Lower leg skin (tissue), 3 donors: ENCODE measurements around the gene DIP2B.

Experiments used
- POLR2A ChIP-seq, 2 donors: fragments of 450-650 bp; IDR thresholded peaks; one replicate each; pipeline ENCODE4 v1.6.1; 2016 to 2017; ENCODE audit warnings: antibody characterized with exemption in 2 of 2, mild to moderate bottlenecking in 1 of 2, moderate library complexity in 1 of 2
- TF ChIP-seq, protein P1 (sequence below), 3 donors: fragments of 450-650 bp; IDR thresholded peaks; one replicate each; pipeline ENCODE4 v1.5.1; 2016; ENCODE audit warnings: antibody characterized with exemption in 3 of 3, mild to moderate bottlenecking in 3 of 3, moderate library complexity in 2 of 3

DNA sequence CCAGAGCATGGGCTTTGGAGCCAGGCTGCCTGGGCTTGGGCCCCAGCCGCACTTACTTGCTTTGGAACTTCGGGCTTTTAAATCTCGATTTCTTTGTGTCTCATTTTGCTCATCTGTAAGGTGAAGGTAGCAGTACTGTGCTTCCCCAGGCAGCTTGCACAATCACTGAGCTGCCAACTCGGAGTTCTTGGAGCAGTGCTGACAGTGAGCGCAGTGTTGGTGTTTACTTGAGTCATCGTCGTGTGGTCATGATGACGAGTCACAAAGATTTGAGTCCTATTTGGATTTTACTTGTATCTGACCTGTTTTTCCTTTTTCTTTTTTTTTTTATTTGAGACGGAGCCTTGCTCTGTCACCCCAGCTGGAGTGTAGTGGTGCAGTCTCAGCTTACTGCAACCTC, 227.8 kb downstream of the DIP2B start:
- TF ChIP-seq, protein P1, sequence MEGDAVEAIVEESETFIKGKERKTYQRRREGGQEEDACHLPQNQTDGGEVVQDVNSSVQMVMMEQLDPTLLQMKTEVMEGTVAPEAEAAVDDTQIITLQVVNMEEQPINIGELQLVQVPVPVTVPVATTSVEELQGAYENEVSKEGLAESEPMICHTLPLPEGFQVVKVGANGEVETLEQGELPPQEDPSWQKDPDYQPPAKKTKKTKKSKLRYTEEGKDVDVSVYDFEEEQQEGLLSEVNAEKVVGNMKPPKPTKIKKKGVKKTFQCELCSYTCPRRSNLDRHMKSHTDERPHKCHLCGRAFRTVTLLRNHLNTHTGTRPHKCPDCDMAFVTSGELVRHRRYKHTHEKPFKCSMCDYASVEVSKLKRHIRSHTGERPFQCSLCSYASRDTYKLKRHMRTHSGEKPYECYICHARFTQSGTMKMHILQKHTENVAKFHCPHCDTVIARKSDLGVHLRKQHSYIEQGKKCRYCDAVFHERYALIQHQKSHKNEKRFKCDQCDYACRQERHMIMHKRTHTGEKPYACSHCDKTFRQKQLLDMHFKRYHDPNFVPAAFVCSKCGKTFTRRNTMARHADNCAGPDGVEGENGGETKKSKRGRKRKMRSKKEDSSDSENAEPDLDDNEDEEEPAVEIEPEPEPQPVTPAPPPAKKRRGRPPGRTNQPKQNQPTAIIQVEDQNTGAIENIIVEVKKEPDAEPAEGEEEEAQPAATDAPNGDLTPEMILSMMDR (IDR thresholded peaks at IDR 0.05), result no peak
- TF ChIP-seq POLR2A (IDR thresholded peaks at IDR 0.05), result no peak
